Neural crest cell (in vitro differentiated cells): ENCODE data around the gene VKORC1. TPM values are rescaled to one million over a fixed set of nuclear protein-coding genes. Genes with fewer than 3 reads are reported as not detected.

Source experiments
- DNase-seq: peaks from one replicate; pipeline ENCODE4 v3.0.0; 2021; ENCODE audit warnings: low read depth, mixed read lengths, low spot score
- H3K27ac Mint-ChIP-seq: one replicate; pipeline ENCODE4 v1.8.0; 2021; ENCODE audit warnings: mild to moderate bottlenecking, mixed read lengths; ENCODE audit not compliant: unreplicated experiment
- H3K27me3 Mint-ChIP-seq: 2 replicates; pipeline ENCODE4 v1.8.0; 2021; ENCODE audit warnings: low read depth, mild to moderate bottlenecking, mixed read lengths
- H3K36me3 Mint-ChIP-seq: 2 replicates; pipeline ENCODE4 v1.8.0; 2021; ENCODE audit warnings: low read depth, mild to moderate bottlenecking, mixed read lengths
- H3K4me1 Mint-ChIP-seq: 2 replicates; pipeline ENCODE4 v1.8.0; 2021; ENCODE audit warnings: mixed read lengths
- H3K4me3 Mint-ChIP-seq: one replicate; pipeline ENCODE4 v1.8.0; 2021; ENCODE audit warnings: mild to moderate bottlenecking, mixed read lengths
- H3K9me3 Mint-ChIP-seq: 2 replicates; pipeline ENCODE4 v1.8.0; 2021; ENCODE audit warnings: mixed read lengths
- total RNA-seq: library from RNA; stranded (reverse); gene quantifications from 2 replicates; pipeline ENCODE4 v1.2.1, GENCODE V29; 2021
- TF ChIP-seq, protein P1 (sequence below): fragments of 200-600 bp; sonication (generic); conservative IDR thresholded peaks from 2 replicates; pipeline ENCODE4 v1.5.0; 2021; ENCODE audit warnings: antibody characterized with exemption, mild to moderate bottlenecking

VKORC1 gene
- total RNA-seq, 1 donor from 2014 or later: 62.4 TPM

DNA sequence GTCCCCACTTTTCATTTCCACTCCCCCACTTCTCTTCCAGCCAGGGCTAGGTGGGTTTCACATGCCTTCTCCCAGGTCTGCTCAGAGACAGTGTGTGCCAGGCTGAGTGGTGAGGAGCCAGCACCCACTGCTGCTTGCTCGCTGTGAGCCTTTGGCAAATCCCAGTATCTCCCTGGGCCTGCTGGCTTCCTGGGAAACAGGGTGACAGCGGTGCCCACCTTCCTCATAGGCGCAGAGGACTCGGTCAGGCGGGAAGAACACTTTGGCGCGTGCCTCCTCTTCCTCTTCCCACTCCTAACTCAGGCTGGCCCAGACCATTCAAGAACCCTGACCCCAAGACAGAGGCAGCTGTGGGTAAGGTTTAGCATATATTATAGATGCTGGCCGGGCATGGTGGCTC, 5.4 kb downstream of the VKORC1 start:
- Mint-ChIP-seq H3K27me3 (no peaks in the 10 kb centered on the region), H3K4me3 (no peak overlapping the region), H3K9me3 (no peaks in the 10 kb centered on the region), H3K36me3 (peaks cover 2% of the 10 kb centered on the region), H3K27ac (no peak overlapping the region), H3K4me1 (peaks cover 11% of the 10 kb centered on the region)
- no peak for DNase-seq
- TF ChIP-seq, protein P1, sequence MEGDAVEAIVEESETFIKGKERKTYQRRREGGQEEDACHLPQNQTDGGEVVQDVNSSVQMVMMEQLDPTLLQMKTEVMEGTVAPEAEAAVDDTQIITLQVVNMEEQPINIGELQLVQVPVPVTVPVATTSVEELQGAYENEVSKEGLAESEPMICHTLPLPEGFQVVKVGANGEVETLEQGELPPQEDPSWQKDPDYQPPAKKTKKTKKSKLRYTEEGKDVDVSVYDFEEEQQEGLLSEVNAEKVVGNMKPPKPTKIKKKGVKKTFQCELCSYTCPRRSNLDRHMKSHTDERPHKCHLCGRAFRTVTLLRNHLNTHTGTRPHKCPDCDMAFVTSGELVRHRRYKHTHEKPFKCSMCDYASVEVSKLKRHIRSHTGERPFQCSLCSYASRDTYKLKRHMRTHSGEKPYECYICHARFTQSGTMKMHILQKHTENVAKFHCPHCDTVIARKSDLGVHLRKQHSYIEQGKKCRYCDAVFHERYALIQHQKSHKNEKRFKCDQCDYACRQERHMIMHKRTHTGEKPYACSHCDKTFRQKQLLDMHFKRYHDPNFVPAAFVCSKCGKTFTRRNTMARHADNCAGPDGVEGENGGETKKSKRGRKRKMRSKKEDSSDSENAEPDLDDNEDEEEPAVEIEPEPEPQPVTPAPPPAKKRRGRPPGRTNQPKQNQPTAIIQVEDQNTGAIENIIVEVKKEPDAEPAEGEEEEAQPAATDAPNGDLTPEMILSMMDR: no peak

DNA sequence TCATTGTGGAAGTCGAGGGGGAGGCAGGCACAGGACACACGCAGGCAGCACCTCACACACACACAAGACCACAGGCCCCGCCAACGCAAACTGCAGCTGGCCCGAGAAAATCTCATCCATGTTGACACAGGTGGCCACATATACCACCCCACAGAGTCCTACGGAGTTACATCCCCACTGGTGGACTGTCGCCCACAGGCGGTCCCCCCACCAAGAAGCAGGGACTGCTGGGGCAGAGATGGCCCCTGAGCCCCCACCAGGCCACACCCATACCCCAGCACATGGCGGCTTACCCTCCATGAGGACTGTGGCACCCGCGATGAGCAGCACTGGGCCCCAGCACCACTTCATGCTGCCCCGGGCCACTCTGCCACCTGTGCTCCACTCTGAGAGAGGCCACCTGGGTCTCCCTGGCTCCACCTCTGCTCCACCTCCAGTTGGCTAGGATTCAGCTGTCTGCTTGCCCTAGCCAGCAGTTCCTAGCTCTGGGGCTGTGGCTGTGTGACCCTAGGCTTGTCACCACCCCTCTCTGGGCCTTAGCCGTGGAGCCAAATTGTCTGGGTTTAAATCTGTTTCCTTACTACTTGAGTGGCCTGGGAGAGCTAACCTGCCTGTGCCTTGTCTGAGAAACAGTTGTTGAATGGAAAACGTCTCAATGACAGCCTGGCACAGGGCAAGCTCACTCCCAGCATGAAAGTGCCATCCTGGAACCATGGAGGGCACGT, 6.0 kb downstream of the VKORC1 start, which contains the start of gene PRSS53:
PRSS53 (minus strand) TSS at position 485 of the 725 bp plus-strand sequence; CDS start at position 351, 134 bp downstream.
- no peak for DNase-seq
- peaks cover 5% of the 10 kb centered on the region for H3K4me1 Mint-ChIP-seq
- TF ChIP-seq, protein P1: no peak
- H3K27ac Mint-ChIP-seq: no peak within 1 kb of the TSS
- no peaks in the 10 kb centered on the region for H3K27me3 Mint-ChIP-seq
- peak within 1 kb of the TSS; percentile 34 for H3K4me3 Mint-ChIP-seq
- H3K9me3 Mint-ChIP-seq: no peaks in the 10 kb centered on the region
- peaks cover 2% of the 10 kb centered on the region for H3K36me3 Mint-ChIP-seq

DNA sequence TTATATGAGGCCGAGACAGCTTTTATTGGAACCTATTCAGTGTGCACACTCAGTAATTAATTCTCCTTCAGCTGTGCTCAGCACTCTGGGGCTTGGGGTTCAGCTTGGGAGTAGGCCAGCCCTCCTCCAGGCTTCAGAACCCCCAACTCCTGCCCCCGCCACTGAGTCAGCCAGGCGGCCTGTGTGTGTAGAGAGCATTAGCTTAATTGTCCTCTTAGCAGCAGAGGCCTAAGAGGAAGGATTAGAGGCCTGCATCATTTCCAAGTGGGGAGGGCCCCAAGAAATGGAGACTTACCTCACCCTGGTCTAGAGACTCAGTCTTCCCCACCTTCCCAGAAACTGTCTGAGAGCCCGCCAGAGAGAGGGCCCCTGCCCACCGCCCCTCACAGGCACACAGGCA, 6.6 kb downstream of the VKORC1 start:
- TF ChIP-seq, protein P1: no peak
- no peak for DNase-seq
- H3K27ac Mint-ChIP-seq: no peak overlapping the region
- H3K9me3 Mint-ChIP-seq: no peaks in the 10 kb centered on the region
- H3K4me3 Mint-ChIP-seq: no peak overlapping the region
- H3K27me3 Mint-ChIP-seq: no peaks in the 10 kb centered on the region
- peaks cover 2% of the 10 kb centered on the region for H3K36me3 Mint-ChIP-seq
- no peaks in the 10 kb centered on the region for H3K4me1 Mint-ChIP-seq

DNA sequence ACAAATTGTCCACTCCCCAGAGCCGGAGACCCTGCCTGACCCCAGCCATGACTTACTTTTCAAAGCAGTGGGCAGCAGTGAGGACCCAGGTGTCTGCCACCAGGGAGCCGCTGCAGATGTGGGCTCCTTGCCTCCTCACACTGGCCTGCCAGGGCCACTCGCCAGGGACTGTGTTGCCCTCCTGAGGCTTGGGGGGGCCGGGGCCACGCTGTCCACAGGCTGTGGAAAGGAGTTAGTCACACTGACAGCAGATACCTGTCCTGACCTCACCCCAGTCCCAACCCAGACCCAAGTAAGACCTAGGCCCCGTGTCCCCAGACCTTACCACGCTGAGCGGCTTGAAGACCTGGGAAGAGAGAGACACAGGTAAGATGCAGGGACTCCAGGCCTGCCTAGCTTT, 7.1 kb downstream of the VKORC1 start:
- TF ChIP-seq, protein P1: no peak
- Mint-ChIP-seq H3K4me1 (no peaks in the 10 kb centered on the region), H3K4me3 (peak overlapping the region; percentile 65), H3K27ac (no peak overlapping the region), H3K27me3 (no peaks in the 10 kb centered on the region), H3K36me3 (peaks cover 2% of the 10 kb centered on the region), H3K9me3 (no peaks in the 10 kb centered on the region)
- DNase-seq: no peak

- TF ChIP-seq, protein P1: no peak
- peaks cover 4% of the 10 kb centered on the region for H3K4me1 Mint-ChIP-seq
- DNase-seq: no peak
- peaks cover 2% of the 10 kb centered on the region for H3K36me3 Mint-ChIP-seq
- no peaks in the 10 kb centered on the region for H3K9me3 Mint-ChIP-seq
- H3K27me3 Mint-ChIP-seq: peaks cover 2% of the 10 kb centered on the region
- H3K4me3 Mint-ChIP-seq: peak overlapping the region; percentile 34
- H3K27ac Mint-ChIP-seq: no peak overlapping the region
Measured at GRCh38 chr16:31086629-31086906, 8.0 kb downstream of the VKORC1 start.
